GM19452 (cell line): ENCODE data around the gene B4GAT1.
A peak's percentile ranks its signal among the peaks of the same experiment; 100 is the strongest.

Source experiments
- ATAC-seq: cut with Tn5 transposase; IDR thresholded peaks from one replicate; pipeline ENCODE4 v1.9.1; 2021; ENCODE audit not compliant: unreplicated experiment

Gene B4GAT1

DNA sequence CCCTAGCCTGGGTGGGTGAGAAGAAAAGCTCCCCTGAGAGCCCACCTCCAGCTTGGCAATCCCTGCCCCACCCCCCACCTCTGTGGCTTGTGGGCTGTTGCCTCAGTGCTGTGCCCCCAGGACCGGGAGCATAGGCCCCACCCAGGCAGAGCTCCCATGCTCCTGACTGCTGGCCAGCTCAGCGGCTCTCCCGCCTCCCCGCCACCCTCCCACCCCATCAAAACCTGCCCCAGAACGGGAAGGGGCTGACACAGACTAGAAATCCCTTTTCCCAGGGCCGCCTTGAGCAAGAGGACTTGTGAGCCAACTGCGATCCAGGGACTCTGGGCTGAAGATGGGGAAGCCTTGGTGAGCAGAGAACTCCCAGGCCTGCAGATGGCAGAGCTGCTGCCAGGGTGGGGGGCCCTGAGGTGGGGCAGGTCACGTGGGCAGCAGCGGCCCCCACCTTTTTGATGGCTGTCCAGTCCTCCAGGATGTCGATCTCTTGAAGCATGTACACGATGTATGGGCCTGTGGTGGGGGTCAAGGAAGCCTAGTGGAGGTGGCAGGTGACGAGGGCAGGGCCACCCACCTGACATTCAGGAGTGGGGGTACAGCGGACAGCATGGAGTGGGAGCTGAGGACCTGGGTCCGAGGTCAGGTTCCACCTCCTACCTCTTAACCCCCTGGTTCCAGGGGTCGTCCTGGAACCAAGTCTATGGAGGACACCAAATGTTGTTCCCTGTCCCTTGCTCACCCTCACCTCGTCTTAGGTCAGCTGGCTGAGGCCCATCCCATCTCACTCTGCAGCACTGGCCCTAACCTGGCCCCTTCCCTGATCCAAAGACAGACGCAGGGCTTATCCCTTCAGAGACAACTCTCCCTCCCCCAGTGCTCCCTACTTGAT, 8.9 kb downstream of the B4GAT1 start:
- ATAC-seq: no peak

DNA sequence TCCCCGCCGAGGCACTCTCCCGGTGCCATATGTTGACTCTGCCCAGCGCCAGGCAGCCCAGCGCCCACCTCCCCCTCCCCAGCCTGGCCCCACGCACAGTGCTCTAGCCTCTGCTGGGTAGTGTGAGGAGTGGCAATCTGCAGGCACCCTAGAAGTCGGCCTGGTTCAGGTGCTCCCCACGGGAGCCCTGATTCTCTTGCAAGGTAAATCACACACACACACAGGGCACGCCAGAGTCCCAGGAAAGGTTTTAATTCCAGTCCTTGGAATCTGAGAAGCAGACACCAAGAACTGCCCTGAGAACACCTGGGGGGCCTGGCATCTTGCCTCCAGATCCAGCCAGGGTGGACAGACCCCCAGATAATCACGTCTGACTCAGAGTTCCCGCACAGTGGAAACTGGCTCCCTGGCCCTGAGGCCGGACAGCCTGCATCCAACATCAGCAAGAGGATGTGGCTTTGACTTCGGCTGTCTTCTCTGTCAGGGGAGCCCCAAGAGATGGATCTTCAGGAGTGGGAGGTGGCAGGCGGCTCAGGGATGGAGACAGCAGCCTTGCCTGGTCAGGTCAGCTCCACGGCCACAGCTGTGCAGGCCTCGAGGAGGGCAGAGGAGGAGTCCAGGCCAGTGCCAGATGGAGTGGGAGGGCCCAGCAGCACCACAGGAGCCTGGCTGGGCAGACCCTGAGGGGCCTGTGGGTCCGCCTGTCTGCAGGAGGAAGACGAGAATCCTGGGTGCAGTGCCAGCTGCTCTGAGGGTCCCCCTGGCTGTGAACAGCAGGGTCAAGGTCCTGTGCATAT, 10.1 kb downstream of the B4GAT1 start:
- no peak for ATAC-seq

GRCh38 chr11:66336234-66337102, 11.0 kb downstream of the B4GAT1 start, which contains the start of gene RIN1:
Gene RIN1, minus strand, starts transcription at chr11:66336434. Its CDS starts 32 bp downstream, at chr11:66336402.
- peak; percentile 69 for ATAC-seq

- no peak for ATAC-seq
Measured at GRCh38 chr11:66335531-66336233, 11.7 kb downstream of the B4GAT1 start.

- ATAC-seq: no peak
Measured at GRCh38 chr11:66334605-66335442, 12.6 kb downstream of the B4GAT1 start.

DNA sequence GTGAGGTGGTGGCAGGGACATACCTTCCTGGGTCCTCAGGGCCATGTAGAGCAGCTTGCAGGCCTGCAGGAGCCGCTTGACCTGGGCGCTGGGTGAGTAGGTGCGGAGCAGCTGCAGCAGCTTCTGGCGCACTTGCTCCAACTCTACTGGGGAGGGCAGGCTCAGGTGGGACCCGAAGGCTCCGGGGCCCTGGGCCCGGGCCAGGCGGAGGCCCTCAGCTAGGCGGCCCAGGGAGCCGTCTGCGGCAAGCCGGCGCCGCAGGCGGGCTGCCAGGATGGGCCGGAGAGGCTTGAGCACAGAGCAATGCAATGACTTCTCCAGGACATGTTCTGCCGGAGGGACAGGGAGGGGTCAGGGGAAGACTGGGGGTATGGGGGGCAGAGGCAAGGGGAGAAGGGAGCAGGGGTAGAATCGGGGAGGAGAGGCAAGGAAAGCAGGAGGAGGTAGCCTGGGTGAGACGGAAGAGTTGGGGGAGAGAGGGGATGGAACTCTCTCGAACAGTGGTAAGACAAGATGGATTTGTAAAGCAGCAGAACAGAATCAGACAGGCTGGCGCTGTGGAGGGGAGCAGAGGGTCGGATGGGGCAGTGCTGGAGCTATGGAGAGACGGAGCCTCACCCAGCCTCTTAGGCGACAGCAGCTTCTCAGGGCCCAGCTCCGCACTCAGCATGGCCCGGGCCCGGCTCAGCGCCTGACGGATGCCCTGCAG, 13.4 kb downstream of the B4GAT1 start:
- no peak for ATAC-seq

DNA sequence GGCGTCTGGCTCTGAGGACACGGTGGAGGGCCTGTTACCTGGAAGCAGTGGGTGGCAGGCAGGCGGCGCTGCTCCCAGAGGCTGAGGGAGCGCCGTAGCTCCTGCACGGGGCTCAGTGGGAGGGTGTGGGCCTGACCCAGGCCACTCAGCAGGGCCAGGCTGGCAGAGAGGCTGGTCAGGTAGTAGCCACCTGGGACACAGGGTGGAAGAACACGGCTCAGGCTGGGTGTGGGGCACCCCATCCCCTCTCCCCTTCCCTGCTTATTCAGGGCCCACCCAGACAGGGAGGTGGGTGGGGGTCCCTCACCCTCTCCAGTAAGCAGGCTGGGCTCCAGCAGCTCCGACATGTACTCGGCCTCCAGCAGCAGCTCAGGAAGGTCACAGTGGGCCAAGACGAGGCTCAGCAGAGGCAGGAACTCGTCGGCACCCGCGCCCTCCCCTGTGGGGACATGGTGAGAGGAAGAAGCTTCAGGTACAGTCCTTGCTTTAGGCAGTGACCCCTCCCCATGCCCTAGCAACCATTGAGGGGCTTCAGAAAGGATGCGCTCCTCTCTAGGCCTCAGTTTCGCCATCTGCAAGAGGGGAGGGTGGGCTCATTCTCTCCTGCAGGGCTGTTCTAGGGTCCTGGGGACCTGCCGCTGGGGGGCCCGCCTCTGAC, 14.1 kb downstream of the B4GAT1 start:
- no peak for ATAC-seq

DNA sequence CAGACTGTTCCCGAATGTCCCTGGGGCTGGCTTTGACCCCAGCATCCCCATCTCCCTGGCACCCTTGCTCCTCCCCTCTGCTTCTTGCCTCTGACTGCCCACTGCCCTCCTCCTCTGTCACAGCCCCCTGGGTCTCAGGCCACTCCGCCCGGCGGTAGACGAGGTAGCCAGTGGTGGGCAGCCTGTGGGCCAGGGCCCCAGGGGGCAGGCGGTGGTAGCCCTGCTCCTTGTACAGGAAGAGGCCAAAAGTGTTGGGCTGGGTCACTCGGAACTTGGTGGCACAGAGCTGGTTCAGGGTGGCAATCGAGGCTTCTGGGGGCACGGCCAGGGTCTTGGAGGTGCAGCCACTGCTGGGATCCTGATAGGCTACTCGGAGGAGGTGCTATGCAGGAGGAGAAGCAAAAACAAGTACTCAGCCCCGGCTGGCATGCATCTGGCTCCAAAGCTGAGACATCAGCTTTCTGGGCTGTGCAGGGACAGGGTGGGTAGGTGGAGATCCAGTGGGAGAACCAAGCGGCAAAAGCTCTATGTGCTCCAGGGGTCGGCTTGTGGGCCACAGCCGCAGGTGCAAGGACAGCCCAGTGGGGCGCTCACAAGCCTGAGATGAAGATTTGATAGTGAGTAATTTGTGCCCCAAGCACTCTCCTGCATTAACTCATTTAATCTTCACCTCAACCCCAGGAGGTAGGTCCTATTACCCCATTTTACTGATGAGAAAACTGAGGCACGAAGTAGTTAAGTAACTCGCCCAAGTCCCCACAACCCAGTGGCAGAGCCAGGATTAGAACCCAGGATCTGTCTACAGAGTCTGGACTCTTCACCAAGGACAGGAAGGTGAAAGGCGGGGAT, 14.8 kb downstream of the B4GAT1 start:
- no peak for ATAC-seq

- ATAC-seq: no peak
Measured at GRCh38 chr11:66331542-66332370, 15.7 kb downstream of the B4GAT1 start.

GRCh38 chr11:66330931-66331330, 16.5 kb downstream of the B4GAT1 start:
- no peak for ATAC-seq

- no peak for ATAC-seq
Measured at GRCh38 chr11:66329165-66329673, 18.2 kb downstream of the B4GAT1 start.

DNA sequence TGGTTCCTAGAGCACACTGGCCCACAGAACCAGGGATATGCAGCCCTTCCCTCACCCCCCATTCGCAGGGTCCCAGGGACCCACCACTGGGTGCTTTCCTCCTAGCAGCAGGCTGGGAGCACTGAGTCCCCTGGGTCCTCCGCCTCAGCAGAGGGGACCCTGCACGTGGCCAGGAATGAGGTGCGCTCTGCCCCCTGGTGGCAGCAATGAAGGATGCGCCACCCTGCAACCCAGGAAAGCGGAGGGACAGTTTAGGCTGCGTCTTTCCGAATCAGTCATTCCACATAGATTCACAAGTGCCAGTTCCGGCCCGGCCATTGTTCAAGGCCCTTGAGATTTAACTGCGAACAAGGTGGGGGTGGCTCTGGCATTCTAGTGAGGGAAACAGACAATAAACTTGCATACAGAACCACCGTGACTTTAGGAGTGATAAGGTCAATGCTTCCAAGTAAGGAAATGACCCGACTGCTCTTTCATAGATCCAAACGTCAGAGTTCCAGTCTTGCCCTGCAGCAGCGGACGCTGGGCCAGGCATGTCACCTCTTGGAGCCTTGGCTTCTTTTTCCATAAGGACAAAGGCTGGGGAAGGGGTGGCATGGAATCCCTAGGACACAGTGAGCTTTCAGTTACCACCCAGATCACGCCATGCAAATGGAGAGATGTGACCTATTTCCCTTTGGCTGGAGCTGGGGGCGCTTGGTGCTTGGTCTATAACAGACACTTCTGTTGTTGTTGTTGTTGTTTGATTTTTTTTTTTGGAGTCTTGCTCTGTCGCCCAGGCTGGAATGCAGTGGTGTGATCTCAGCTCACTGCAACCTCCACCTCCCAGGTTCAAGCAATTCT, 18.9 kb downstream of the B4GAT1 start:
- no peak for ATAC-seq

DNA sequence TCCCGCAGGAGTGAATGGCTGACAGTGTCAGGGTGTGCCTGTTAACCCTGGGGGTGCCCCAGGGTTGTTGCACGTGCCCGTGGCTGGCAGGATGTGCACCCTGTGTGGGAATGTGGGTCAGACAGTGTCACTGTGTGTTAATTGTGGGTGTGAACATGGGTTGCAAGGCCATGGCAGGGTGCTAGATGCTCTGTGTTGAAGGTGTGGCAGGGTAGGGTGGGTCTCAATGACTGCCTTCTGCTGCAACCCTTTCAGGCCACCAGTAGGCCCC, 19.5 kb downstream of the B4GAT1 start:
- no peak for ATAC-seq

GRCh38 chr11:66327171-66328030, 20.0 kb downstream of the B4GAT1 start:
- no peak for ATAC-seq
